Activated naive CD8-positive, alpha-beta T cell (primary cell): Measurements from ENCODE around the gene SUPT3H.

Source experiments
- H3K27ac Mint-ChIP-seq: one replicate; pipeline ENCODE4 v1.8.0; 2021; ENCODE audit warnings: mixed read lengths
- H3K27me3 Mint-ChIP-seq: one replicate; pipeline ENCODE4 v1.8.0; 2021; ENCODE audit warnings: mixed read lengths
- H3K36me3 Mint-ChIP-seq: one replicate; pipeline ENCODE4 v1.8.0; 2021; ENCODE audit warnings: mixed read lengths
- H3K4me1 Mint-ChIP-seq: one replicate; pipeline ENCODE4 v1.8.0; 2021; ENCODE audit warnings: low read depth, mixed read lengths
- H3K4me3 Mint-ChIP-seq: one replicate; pipeline ENCODE4 v1.8.0; 2021; ENCODE audit warnings: mild to moderate bottlenecking, mixed read lengths
- H3K9me3 Mint-ChIP-seq: one replicate; pipeline ENCODE4 v1.8.0; 2021; ENCODE audit warnings: low read depth, mixed read lengths

SUPT3H gene

DNA sequence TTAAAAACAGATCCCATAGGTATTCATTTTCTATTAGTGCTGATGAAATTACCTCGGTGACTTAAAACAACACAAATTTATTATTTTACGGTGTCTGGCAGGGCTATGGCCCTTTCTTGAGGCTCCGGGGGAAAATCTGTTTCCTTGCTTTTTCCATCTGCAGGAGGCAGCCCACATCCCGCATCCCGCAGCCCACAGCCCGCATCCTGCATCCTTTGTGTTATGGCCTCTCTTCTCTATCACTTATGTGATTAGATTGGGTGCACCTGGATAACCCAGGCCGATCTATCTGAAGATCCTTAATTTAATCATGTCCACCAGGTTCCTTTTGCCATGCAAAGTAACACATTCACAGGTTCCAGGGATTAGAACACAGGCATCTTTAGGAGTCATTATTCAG is 582.4 kb downstream of the SUPT3H start:
- peaks cover 2% of the 10 kb centered on the region for H3K27me3 Mint-ChIP-seq
- H3K4me3 Mint-ChIP-seq: no peak overlapping the region
- no peaks in the 10 kb centered on the region for H3K9me3 Mint-ChIP-seq
- no peak overlapping the region for H3K27ac Mint-ChIP-seq
- H3K4me1 Mint-ChIP-seq: peaks cover 2% of the 10 kb centered on the region
- H3K36me3 Mint-ChIP-seq: peaks cover 2% of the 10 kb centered on the region

DNA sequence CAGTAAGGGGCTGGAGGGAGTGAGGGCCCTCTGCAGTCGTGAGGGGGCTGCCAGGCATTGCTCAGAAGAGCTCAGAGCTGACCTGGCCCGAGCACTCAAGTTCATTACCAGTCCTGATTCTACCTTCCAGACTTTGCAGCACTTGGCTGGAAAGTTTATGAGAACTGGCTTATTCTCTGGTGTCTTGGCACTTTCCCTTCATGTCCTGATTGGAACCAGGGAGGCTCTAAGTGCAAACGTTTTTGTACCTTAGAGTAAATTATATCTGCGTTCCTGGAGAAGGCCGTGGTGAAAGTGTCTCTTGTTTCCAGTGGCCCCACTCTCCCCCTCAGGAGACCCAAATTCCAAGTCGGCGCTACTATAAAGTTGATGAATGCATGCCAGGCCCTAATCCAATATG is 587.9 kb downstream of the SUPT3H start:
- peaks cover 2% of the 10 kb centered on the region for H3K27me3 Mint-ChIP-seq
- H3K36me3 Mint-ChIP-seq: peaks cover 8% of the 10 kb centered on the region
- H3K4me3 Mint-ChIP-seq: no peak overlapping the region
- H3K27ac Mint-ChIP-seq: no peak overlapping the region
- H3K4me1 Mint-ChIP-seq: peaks cover 29% of the 10 kb centered on the region
- peaks cover 5% of the 10 kb centered on the region for H3K9me3 Mint-ChIP-seq

DNA sequence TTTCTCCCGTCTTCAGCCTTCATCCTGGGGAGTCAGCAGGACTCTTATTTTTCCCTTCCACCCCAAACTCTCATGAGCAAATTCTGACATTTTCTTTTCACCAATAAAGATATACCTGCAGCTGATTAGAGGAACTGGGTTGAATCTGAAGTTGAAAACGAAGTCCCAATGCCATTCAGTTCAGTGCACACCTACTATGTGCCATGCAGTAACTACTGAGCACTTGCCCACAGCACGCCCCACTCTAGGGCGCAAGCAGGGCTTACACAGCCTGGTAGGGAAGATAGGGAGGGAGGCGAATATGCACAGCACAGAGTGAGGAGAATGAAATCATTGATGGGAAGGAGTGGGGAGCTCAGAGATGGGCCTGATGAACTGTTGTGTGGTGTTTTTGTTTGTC is 588.7 kb downstream of the SUPT3H start:
- peaks cover 29% of the 10 kb centered on the region for H3K4me1 Mint-ChIP-seq
- H3K27me3 Mint-ChIP-seq: peaks cover 2% of the 10 kb centered on the region
- peaks cover 12% of the 10 kb centered on the region for H3K36me3 Mint-ChIP-seq
- H3K27ac Mint-ChIP-seq: no peak overlapping the region
- no peak overlapping the region for H3K4me3 Mint-ChIP-seq
- peaks cover 6% of the 10 kb centered on the region for H3K9me3 Mint-ChIP-seq

DNA sequence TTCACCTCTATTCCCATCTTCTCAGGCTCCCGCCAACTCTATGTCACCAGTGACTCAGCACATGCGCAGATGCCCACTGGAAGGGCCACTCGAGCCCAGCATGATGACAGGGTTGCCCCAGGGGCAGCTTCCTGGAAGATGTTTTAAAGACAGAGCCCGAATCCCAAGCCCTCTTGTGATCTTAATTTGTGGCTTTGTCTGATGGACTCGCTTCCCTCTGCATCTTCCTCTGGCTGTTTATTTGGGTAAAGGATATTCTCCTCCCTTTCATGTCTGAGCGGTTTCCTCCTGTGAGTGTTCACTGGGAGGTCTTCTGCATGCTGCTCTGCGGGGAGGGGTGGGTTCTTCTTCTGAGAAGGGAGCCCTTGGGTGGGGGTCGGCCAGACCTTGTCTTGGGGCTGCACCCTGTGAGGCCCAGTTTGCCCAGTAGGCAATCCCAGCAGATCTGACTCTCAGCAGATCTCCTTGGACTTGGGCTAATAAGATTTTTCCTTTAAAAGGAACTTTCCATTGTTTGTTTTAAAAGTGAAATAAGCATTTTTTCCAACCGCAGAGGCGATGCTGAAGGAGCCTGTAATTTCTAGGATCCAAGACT is 589.2 kb downstream of the SUPT3H start:
- peaks cover 29% of the 10 kb centered on the region for H3K4me1 Mint-ChIP-seq
- H3K27me3 Mint-ChIP-seq: peaks cover 2% of the 10 kb centered on the region
- no peak overlapping the region for H3K27ac Mint-ChIP-seq
- peaks cover 12% of the 10 kb centered on the region for H3K9me3 Mint-ChIP-seq
- H3K36me3 Mint-ChIP-seq: peaks cover 14% of the 10 kb centered on the region
- H3K4me3 Mint-ChIP-seq: peak overlapping the region; percentile 54

DNA sequence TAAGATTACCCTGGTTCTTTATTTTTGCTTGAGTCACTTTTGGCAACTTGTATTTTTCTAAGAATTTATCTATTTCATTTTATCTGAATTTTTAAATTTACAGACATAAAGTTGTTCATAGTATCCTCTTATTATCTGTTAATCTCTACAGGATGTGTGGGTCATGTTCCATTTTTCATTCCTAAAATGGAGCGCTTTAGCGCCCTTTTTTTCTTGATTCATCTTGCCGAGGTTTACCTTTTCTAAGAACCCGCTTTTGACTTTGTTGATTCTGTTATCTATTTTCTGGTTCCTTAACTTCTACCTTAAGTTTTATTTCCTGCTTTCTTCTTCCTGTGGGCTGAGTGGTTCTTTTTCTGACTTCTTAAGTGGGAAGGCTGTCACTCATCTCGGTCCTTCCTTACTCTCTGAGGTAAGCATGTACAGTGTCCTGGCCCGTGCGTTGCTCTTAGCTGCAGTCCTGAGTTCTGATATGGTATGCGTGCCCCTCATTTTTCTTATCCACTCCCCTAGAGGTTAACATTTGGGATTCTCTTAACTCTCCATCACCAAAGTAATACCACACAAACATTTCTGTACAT is 590.4 kb downstream of the SUPT3H start:
- peak overlapping the region; percentile 81 for H3K4me3 Mint-ChIP-seq
- peaks cover 17% of the 10 kb centered on the region for H3K36me3 Mint-ChIP-seq
- peak overlapping the region; percentile 56 for H3K27ac Mint-ChIP-seq
- no peaks in the 10 kb centered on the region for H3K27me3 Mint-ChIP-seq
- peaks cover 29% of the 10 kb centered on the region for H3K4me1 Mint-ChIP-seq
- peaks cover 14% of the 10 kb centered on the region for H3K9me3 Mint-ChIP-seq

DNA sequence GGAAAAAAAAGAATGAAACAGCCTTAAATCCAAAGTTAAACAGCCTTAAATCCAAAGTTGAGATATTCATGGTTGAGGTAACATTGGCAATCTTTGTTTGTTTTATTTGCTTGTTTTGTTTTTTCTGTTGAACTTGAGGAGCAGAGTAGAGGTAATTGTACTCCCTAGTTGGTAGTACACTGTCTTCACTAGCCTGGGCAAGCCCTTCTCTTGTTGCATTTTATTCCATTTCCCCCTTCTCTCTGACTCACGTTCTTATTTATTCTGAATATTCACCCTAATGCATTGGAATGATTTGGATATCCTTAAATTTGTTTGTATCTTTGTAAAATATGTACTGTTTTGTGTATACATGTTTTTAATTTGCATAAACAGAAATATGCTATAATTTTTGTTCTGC is 592.6 kb downstream of the SUPT3H start:
- H3K4me3 Mint-ChIP-seq: no peak overlapping the region
- no peaks in the 10 kb centered on the region for H3K27me3 Mint-ChIP-seq
- H3K27ac Mint-ChIP-seq: no peak overlapping the region
- peaks cover 17% of the 10 kb centered on the region for H3K36me3 Mint-ChIP-seq
- H3K4me1 Mint-ChIP-seq: peaks cover 29% of the 10 kb centered on the region
- peaks cover 14% of the 10 kb centered on the region for H3K9me3 Mint-ChIP-seq

DNA sequence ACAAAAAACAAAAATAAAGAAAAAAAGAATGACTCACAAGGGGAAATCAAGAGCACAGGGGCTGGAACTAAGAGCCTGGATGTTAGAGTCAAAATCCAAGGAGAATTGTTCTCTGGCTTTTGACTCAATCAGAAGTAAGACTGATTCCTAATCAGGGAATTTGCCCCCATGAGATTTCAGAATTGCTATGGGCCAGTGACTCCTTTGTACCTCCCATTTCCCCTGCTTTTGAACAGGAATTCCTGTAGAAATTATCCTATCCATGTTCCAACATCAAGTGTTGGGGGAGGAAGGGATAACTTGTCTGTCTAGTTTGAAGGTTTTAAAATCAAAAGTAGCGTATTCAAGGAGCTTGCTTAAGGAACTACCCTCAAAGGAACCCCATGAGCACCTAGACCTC is 593.5 kb downstream of the SUPT3H start:
- H3K4me3 Mint-ChIP-seq: no peak overlapping the region
- no peaks in the 10 kb centered on the region for H3K27me3 Mint-ChIP-seq

DNA sequence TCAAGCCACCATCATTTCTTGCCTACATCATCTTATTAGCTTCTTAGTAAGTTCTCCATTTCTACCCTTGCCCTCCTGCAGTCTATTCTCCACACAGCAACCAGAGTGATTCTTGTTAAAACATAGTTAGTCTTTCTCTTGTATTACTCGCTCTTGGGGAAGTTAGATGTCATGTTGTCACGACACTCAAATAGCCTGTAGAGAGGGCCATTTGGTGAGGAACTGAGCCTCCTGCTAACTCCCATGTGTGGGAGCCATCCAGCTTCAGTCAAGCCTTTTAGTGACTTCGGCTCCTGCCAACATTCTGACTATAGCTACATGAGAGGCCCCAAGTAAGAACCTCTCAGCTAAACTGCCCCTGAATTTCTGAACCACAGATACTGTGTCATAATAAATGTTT is 594.8 kb downstream of the SUPT3H start:
- H3K9me3 Mint-ChIP-seq: peaks cover 14% of the 10 kb centered on the region
- no peak overlapping the region for H3K4me3 Mint-ChIP-seq
- peaks cover 13% of the 10 kb centered on the region for H3K4me1 Mint-ChIP-seq
- H3K27me3 Mint-ChIP-seq: no peaks in the 10 kb centered on the region
- H3K27ac Mint-ChIP-seq: no peak overlapping the region
- peaks cover 14% of the 10 kb centered on the region for H3K36me3 Mint-ChIP-seq

More for the DNA sequence above, 593.5 kb downstream of the SUPT3H start:
- H3K27ac Mint-ChIP-seq: no peak overlapping the region
- peaks cover 14% of the 10 kb centered on the region for H3K9me3 Mint-ChIP-seq
- peaks cover 17% of the 10 kb centered on the region for H3K36me3 Mint-ChIP-seq
- H3K4me1 Mint-ChIP-seq: peaks cover 26% of the 10 kb centered on the region

DNA sequence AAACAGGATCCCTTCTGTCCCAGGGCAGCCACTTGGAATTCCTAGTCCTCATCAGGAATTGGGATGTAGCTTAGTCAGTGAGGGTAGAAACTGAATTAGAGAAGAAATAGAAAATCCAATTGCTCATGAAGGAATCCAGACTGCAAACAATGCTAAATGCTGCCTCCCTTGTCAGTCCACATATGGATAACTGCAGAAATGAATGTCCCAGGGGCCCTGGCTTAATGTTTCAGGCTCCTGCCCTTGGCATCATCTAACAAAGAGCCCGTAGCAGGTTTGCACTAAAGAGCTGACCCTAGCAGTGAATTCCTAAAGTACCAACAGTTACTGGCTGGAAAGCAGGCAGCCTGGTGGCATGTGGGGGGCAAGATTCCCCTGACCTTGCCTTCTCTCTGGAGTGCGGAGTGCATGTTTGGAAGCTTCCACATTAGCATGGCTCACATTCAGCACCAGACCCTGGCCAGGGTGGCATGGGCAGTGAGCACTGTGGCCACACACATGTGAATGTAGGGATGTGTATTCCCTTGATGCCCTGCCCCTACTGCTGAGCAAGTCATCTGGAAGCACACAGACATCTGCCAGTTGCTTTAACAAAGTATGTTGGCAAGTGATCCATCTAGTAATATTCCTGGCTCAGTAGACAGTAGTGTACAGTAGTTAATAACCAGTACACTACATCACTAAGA is 595.7 kb downstream of the SUPT3H start:
- H3K9me3 Mint-ChIP-seq: peaks cover 14% of the 10 kb centered on the region
- H3K27ac Mint-ChIP-seq: no peak overlapping the region
- peaks cover 14% of the 10 kb centered on the region for H3K36me3 Mint-ChIP-seq
- peaks cover 5% of the 10 kb centered on the region for H3K4me1 Mint-ChIP-seq
- no peak overlapping the region for H3K4me3 Mint-ChIP-seq
- no peaks in the 10 kb centered on the region for H3K27me3 Mint-ChIP-seq

DNA sequence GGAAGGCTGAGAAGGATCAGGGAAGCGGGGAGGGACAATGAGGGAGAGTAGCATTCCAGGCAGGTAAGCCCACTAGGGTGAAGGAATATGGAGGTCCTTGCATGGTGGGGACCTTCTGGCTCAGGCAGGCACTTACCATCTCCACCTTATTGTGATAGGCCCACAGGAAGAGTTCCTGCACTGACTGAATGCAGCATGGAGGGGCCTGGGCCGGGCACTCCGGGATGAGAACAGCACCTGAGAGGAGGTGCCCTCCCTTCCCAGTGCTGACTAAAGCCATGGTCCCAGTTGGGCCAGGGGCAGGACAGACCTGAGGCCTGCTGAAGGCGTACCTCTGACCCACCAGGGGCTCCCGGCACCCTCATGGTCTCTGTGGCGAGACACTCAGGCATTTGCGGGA is 597.6 kb downstream of the SUPT3H start:
- no peaks in the 10 kb centered on the region for H3K4me1 Mint-ChIP-seq
- peaks cover 13% of the 10 kb centered on the region for H3K36me3 Mint-ChIP-seq
- H3K27me3 Mint-ChIP-seq: no peaks in the 10 kb centered on the region
- no peak overlapping the region for H3K27ac Mint-ChIP-seq
- H3K9me3 Mint-ChIP-seq: peaks cover 10% of the 10 kb centered on the region
- H3K4me3 Mint-ChIP-seq: no peak overlapping the region

DNA sequence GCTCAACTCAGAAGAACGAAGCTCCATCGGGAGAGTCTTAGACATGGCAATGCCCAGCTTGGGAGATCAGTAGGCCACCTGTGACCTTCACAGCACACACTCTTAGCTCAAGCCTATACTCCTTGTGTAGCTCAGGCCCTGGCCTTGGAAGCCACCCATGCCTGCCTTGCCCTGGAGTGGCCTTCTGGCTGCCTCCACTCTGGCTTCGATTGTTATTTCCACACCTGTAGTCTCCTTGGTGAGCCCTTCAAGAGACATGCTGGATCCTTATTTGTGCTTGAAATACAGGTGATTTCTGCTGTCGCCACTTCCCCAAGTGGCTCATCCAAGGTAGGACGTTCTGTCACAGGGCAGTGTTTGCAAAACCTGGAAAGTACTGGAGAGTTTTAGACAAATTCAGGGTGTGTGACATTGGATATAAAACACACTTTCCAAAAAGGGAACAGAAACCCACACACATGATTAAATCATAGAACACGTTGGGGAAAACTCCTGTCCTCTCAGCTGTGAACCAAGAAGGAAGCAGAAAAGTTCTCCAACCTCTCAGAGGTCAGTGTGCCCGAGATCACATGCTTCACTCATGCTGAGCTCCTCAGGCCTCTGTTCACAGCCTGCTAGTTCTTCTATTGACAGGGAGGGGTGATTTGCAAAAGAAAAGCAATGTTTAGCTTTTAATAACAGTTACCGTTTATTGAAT is 598.5 kb downstream of the SUPT3H start:
- Mint-ChIP-seq H3K27ac (no peak overlapping the region), H3K9me3 (peaks cover 9% of the 10 kb centered on the region), H3K4me1 (no peaks in the 10 kb centered on the region), H3K27me3 (no peaks in the 10 kb centered on the region), H3K4me3 (no peak overlapping the region), H3K36me3 (peaks cover 10% of the 10 kb centered on the region)
